Neutrophil (primary cell): ENCODE data around the gene CLMP.

ENCODE experiments used
- H3K27ac ChIP-seq: fragments of 200-600 bp; sonication (generic); 2 replicates; pipeline ENCODE4 v1.5.1; 2016; ENCODE audit warnings: mild to moderate bottlenecking, moderate library complexity
- H3K27me3 ChIP-seq: fragments of 200-600 bp; sonication (generic); 2 replicates; pipeline ENCODE4 v1.6.0; 2016; ENCODE audit warnings: mild to moderate bottlenecking
- H3K36me3 ChIP-seq: fragments of 200-600 bp; sonication (generic); 2 replicates; pipeline ENCODE4 v1.5.1; 2017
- H3K4me1 ChIP-seq, 2 experiments: fragments of 200-600 bp in 1 of 2; sonication (generic) in 1 of 2; 1 replicate in 1 of 2; 2 replicates in 1 of 2; pipeline versions ENCODE4 v1.5.1 to v1.6.1; 2013 to 2016; ENCODE audit warnings: low read depth in 1 of 2, low read length in 1 of 2, mild to moderate bottlenecking in 1 of 2, moderate library complexity in 1 of 2; ENCODE audit not compliant: control insufficient read depth in 1 of 2, insufficient read depth in 1 of 2
- H3K4me3 ChIP-seq, 2 experiments: fragments of 200-600 bp in 1 of 2; sonication (generic) in 1 of 2; 1 replicate in 1 of 2; 2 replicates in 1 of 2; pipeline ENCODE4 v1.5.1; 2013 to 2016; ENCODE audit warnings: low read depth in 1 of 2, low read length in 1 of 2, mild to moderate bottlenecking in 1 of 2, moderate library complexity in 1 of 2
- H3K9me3 ChIP-seq: fragments of 200-600 bp; sonication (generic); 2 replicates; pipeline ENCODE4 v1.5.1; 2016
- CTCF ChIP-seq: fragments of 200-600 bp; sonication (generic); IDR thresholded peaks from 2 replicates; pipeline ENCODE4 v1.5.1; 2016; ENCODE audit warnings: antibody characterized with exemption

Gene CLMP

GRCh38 chr11:123216249-123216648 is 21.2 kb upstream of the CLMP start:
- no peak for TF ChIP-seq CTCF
- Histone ChIP-seq H3K27me3 (peaks cover 41% of the 10 kb centered on the region), H3K27ac (no peak overlapping the region), H3K9me3 (no peaks in the 10 kb centered on the region), H3K4me1 (no peaks in the 10 kb centered on the region), H3K36me3 (no peaks in the 10 kb centered on the region), H3K4me3 (no peak overlapping the region)

GRCh38 chr11:123214940-123215339 is 19.9 kb upstream of the CLMP start:
- Histone ChIP-seq H3K27ac (no peak overlapping the region), H3K4me1 (no peaks in the 10 kb centered on the region), H3K9me3 (no peaks in the 10 kb centered on the region), H3K4me3 (no peak overlapping the region), H3K27me3 (peaks cover 45% of the 10 kb centered on the region), H3K36me3 (no peaks in the 10 kb centered on the region)
- TF ChIP-seq CTCF = no peak

GRCh38 chr11:123214396-123214795 is 19.3 kb upstream of the CLMP start:
- H3K4me1 ChIP-seq = no peaks in the 10 kb centered on the region
- no peaks in the 10 kb centered on the region for H3K36me3 ChIP-seq
- no peak overlapping the region for H3K4me3 ChIP-seq
- no peak overlapping the region for H3K27ac ChIP-seq
- TF ChIP-seq CTCF = no peak
- no peaks in the 10 kb centered on the region for H3K9me3 ChIP-seq
- H3K27me3 ChIP-seq = peaks cover 45% of the 10 kb centered on the region

GRCh38 chr11:123213307-123213771 is 18.3 kb upstream of the CLMP start:
- H3K9me3 ChIP-seq = no peaks in the 10 kb centered on the region
- H3K36me3 ChIP-seq = no peaks in the 10 kb centered on the region
- H3K4me1 ChIP-seq = no peaks in the 10 kb centered on the region
- H3K27ac ChIP-seq = no peak overlapping the region
- no peak overlapping the region for H3K4me3 ChIP-seq
- no peak for TF ChIP-seq CTCF
- H3K27me3 ChIP-seq = peaks cover 52% of the 10 kb centered on the region

GRCh38 chr11:123212406-123212805 is 17.4 kb upstream of the CLMP start:
- Histone ChIP-seq H3K4me3 (no peak overlapping the region), H3K27ac (no peak overlapping the region), H3K9me3 (no peaks in the 10 kb centered on the region), H3K27me3 (peaks cover 60% of the 10 kb centered on the region), H3K4me1 (no peaks in the 10 kb centered on the region), H3K36me3 (no peaks in the 10 kb centered on the region)
- TF ChIP-seq CTCF = no peak

- no peaks in the 10 kb centered on the region for H3K4me1 ChIP-seq
- no peak for TF ChIP-seq CTCF
- no peak overlapping the region for H3K27ac ChIP-seq
- no peaks in the 10 kb centered on the region for H3K36me3 ChIP-seq
- H3K9me3 ChIP-seq = no peaks in the 10 kb centered on the region
- H3K4me3 ChIP-seq = no peak overlapping the region
- H3K27me3 ChIP-seq = peaks cover 65% of the 10 kb centered on the region
Observed at GRCh38 chr11:123211981-123212380, 16.9 kb upstream of the CLMP start.
